HG03439 (cell line): Measurements from ENCODE around the gene MYCN.

Experiments
- ATAC-seq: cut with Tn5 transposase; IDR thresholded peaks from one replicate; pipeline ENCODE4 v1.9.1; 2021; ENCODE audit warnings: mild to moderate bottlenecking, moderate library complexity; ENCODE audit not compliant: unreplicated experiment

The MYCN gene

GRCh38 chr2:15992457-15993231 lies 52.3 kb downstream of the MYCN start:
- ATAC-seq = no peak

GRCh38 chr2:15993232-15993610 lies 52.9 kb downstream of the MYCN start:
- no peak for ATAC-seq

- no peak for ATAC-seq
Measured at GRCh38 chr2:15993666-15994065, 53.3 kb downstream of the MYCN start.

GRCh38 chr2:15995603-15996002 lies 55.3 kb downstream of the MYCN start:
- no peak for ATAC-seq
